CD4-positive, alpha-beta T cell treated with Interleukin-15 for 4 hours (primary cell): Measurements from ENCODE around the gene TSHZ2.

Source experiments
- DNase-seq: peaks from one replicate; pipeline ENCODE4 v3.0.0-alpha.2; 2020; ENCODE audit warnings: low spot score

The TSHZ2 gene

GRCh38 chr20:53247468-53248103 is 275.4 kb downstream of the TSHZ2 start:
- no peak for DNase-seq

GRCh38 chr20:53250456-53250855 is 278.3 kb downstream of the TSHZ2 start:
- DNase-seq: no peak

- DNase-seq: no peak
Measured at GRCh38 chr20:53252002-53252401, 279.8 kb downstream of the TSHZ2 start.

- DNase-seq: no peak
Measured at GRCh38 chr20:53253668-53254067, 281.5 kb downstream of the TSHZ2 start.

- no peak for DNase-seq
Measured at GRCh38 chr20:53255102-53255710, 283.0 kb downstream of the TSHZ2 start.

GRCh38 chr20:53258741-53259140 is 286.6 kb downstream of the TSHZ2 start:
- DNase-seq: no peak

- no peak for DNase-seq
Measured at GRCh38 chr20:53260168-53260567, 288.0 kb downstream of the TSHZ2 start.

- no peak for DNase-seq
Measured at GRCh38 chr20:53260591-53260990, 288.4 kb downstream of the TSHZ2 start.

GRCh38 chr20:53262365-53262764 is 290.2 kb downstream of the TSHZ2 start:
- no peak for DNase-seq

- no peak for DNase-seq
Measured at GRCh38 chr20:53263554-53264438, 291.6 kb downstream of the TSHZ2 start.

- DNase-seq: no peak
Measured at GRCh38 chr20:53264604-53265003, 292.4 kb downstream of the TSHZ2 start.

- DNase-seq: no peak
Measured at GRCh38 chr20:53265304-53265875, 293.2 kb downstream of the TSHZ2 start.

- no peak for DNase-seq
Measured at GRCh38 chr20:53269380-53269779, 297.2 kb downstream of the TSHZ2 start.

- no peak for DNase-seq
Measured at GRCh38 chr20:53270792-53271375, 298.7 kb downstream of the TSHZ2 start.

- DNase-seq: no peak
Measured at GRCh38 chr20:53274365-53274764, 302.2 kb downstream of the TSHZ2 start.

- no peak for DNase-seq
Measured at GRCh38 chr20:53274807-53275206, 302.6 kb downstream of the TSHZ2 start.

GRCh38 chr20:53276143-53276542 is 304.0 kb downstream of the TSHZ2 start:
- no peak for DNase-seq

GRCh38 chr20:53278555-53278954 is 306.4 kb downstream of the TSHZ2 start:
- DNase-seq: no peak

- no peak for DNase-seq
Measured at GRCh38 chr20:53279735-53280134, 307.6 kb downstream of the TSHZ2 start.

GRCh38 chr20:53281557-53282117 is 309.5 kb downstream of the TSHZ2 start:
- no peak for DNase-seq

- DNase-seq: no peak
Measured at GRCh38 chr20:53282217-53282955, 310.2 kb downstream of the TSHZ2 start.
